HCT116 (cell line): ENCODE measurements around the gene HPN. TPM values are rescaled to one million over a fixed set of nuclear protein-coding genes. Genes with fewer than 3 reads are reported as not detected.
A peak's percentile ranks its signal among the peaks of the same experiment; 100 is the strongest.
"Not testable (repeated sequence)": the region's sequence is repeated elsewhere in the genome, so short reads cannot be mapped to it uniquely, and the experiment has no call there.

Source experiments
- ATAC-seq: fragments of 200-7000 bp; cut with Tn5 transposase; 2 replicates; pipeline ENCODE4 v1.9.1; 2020; ENCODE audit warnings: mild to moderate bottlenecking, moderate library complexity
- Bru-seq: library from RNA; stranded (reverse); fragments of 400-500 nt; gene quantifications from one replicate; lab custom pipeline; 2021; lab: Mats Ljungman, UMichigan
- BruChase-seq, 2 experiments: library from RNA; stranded (reverse); fragments of 400-500 nt; gene quantifications; one replicate each; lab custom pipeline; 2021; lab: Mats Ljungman, UMichigan
- BruUV-seq: library from RNA; stranded (reverse); fragments of 400-500 nt; replicated peaks from 2 replicates; lab custom pipeline; 2021; lab: Mats Ljungman, UMichigan
- CTCF ChIA-PET: fragments of 300-600 bp; sonication (Branson Sonifier 250); formaldehyde crosslinking; loops from one replicate; lab custom pipeline; 2021; ENCODE audit warnings: antibody characterized with exemption; lab: Charles Lee
- POLR2A ChIA-PET: fragments of 300-600, 350-600 bp; sonication (Branson Sonifier 250); formaldehyde crosslinking; loops from one replicate; lab custom pipeline; 2021; ENCODE audit warnings: antibody characterized with exemption; lab: Charles Lee
- RAD21 ChIA-PET, 2 experiments: fragments of 300-600 bp; sonication (Branson Sonifier 250); formaldehyde crosslinking; loops; one replicate each; lab custom pipeline; 2023; ENCODE audit warnings: low total read pairs in 2 of 2; ENCODE audit not compliant: uncharacterized antibody in 2 of 2, unreplicated experiment in 2 of 2, low non-redundant PET in 1 of 2; lab: Charles Lee
- DNase-seq: peaks from one replicate; pipeline ENCODE4 v3.0.0-alpha.2; 2010; ENCODE audit warnings: low read depth, low spot score
- H2AFZ ChIP-seq: fragments of 200-600 bp; shearing (Covaris generic), sonication (generic); 2 replicates; pipeline ENCODE4 v1.6.1; 2017; ENCODE audit warnings: low read depth, mixed run types, mixed read lengths, antibody characterized with exemption, low read length; ENCODE audit not compliant: poor library complexity, severe bottlenecking
- H3K27ac ChIP-seq: 2 replicates; pipeline ENCODE4 v1.5.1; 2012; ENCODE audit warnings: low read depth, low read length
- H3K27me3 ChIP-seq: fragments of 200-600 bp; sonication (generic); 2 replicates; pipeline ENCODE4 v1.6.1; 2016; ENCODE audit warnings: mixed run types, low read length, mixed read lengths; ENCODE audit not compliant: insufficient read depth
- H3K36me3 ChIP-seq, 2 experiments: fragments of 200-500 bp in 1 of 2; fragments of 200-600 bp in 1 of 2; sonication (Bioruptor generic) in 1 of 2; sonication (generic) in 1 of 2; 2 replicates each; pipeline versions ENCODE4 v1.5.1 to v1.6.1; 2014 to 2016; ENCODE audit warnings: low read length in 2 of 2, inconsistent platforms in 1 of 2, mixed read lengths in 1 of 2, mixed run types in 1 of 2; ENCODE audit not compliant: insufficient read depth in 2 of 2, control insufficient read depth in 1 of 2
- H3K4me1 ChIP-seq, 2 experiments: fragments of 200-600 bp in 1 of 2; sonication (generic) in 1 of 2; 2 replicates each; pipeline versions ENCODE4 v1.5.1 to v1.6.1; 2012 to 2017; ENCODE audit warnings: low read length in 2 of 2, inconsistent platforms in 1 of 2, mild to moderate bottlenecking in 1 of 2, mixed read lengths in 1 of 2, mixed run types in 1 of 2, moderate library complexity in 1 of 2; ENCODE audit not compliant: insufficient read depth in 2 of 2, control insufficient read depth in 1 of 2
- H3K4me2 ChIP-seq: fragments of 200-600 bp; sonication (generic); 2 replicates; pipeline ENCODE4 v1.6.1; 2017; ENCODE audit warnings: mixed run types, low read length, mixed read lengths
- H3K4me3 ChIP-seq, 2 experiments: fragments of 200-600 bp in 1 of 2; sonication (generic) in 1 of 2; replicated peaks in 1 of 2; 2 replicates each; pipeline ENCODE4 v1.5.1; 2011 to 2016; ENCODE audit warnings: low read length in 2 of 2, control low read depth in 1 of 2, low read depth in 1 of 2, mild to moderate bottlenecking in 1 of 2, mixed read lengths in 1 of 2, mixed run types in 1 of 2
- H3K79me2 ChIP-seq: fragments of 200-600 bp; sonication (generic); 2 replicates; pipeline ENCODE4 v1.6.1; 2017; ENCODE audit warnings: mild to moderate bottlenecking, mixed run types, low read length, moderate library complexity, mixed read lengths; ENCODE audit not compliant: insufficient read depth
- H3K9ac ChIP-seq: fragments of 200-600 bp; sonication (generic); 2 replicates; pipeline ENCODE4 v1.6.1; 2016; ENCODE audit warnings: low read length, mixed read lengths
- H3K9me2 ChIP-seq: fragments of 200-600 bp; sonication (generic), shearing (Covaris generic); 2 replicates; pipeline ENCODE4 v1.6.1; 2017; ENCODE audit warnings: mixed run types, mild to moderate bottlenecking, moderate library complexity; ENCODE audit not compliant: insufficient read depth
- H3K9me3 ChIP-seq, 2 experiments: fragments of 200-500 bp in 1 of 2; fragments of 200-600 bp in 1 of 2; sonication (Bioruptor generic) in 1 of 2; sonication (generic) in 1 of 2; 2 replicates each; pipeline ENCODE4 v1.6.1; 2014 to 2017; ENCODE audit warnings: low read length in 2 of 2, mixed read lengths in 2 of 2, inconsistent platforms in 1 of 2, low read depth in 1 of 2, mild to moderate bottlenecking in 1 of 2, mixed run types in 1 of 2, moderate library complexity in 1 of 2; ENCODE audit not compliant: control insufficient read depth in 1 of 2, insufficient read depth in 1 of 2
- H4K20me1 ChIP-seq: fragments of 200-600 bp; sonication (generic), shearing (Covaris generic); 2 replicates; pipeline ENCODE4 v1.6.1; 2017; ENCODE audit warnings: mixed run types, mild to moderate bottlenecking, moderate library complexity; ENCODE audit not compliant: insufficient read depth
- ATF3 ChIP-seq: IDR thresholded peaks from 2 replicates; pipeline ENCODE4 v1.6.1; 2012
- CBX3 ChIP-seq: IDR thresholded peaks from 2 replicates; pipeline ENCODE4 v1.6.1; 2012; ENCODE audit warnings: low read depth
- CEBPB ChIP-seq: IDR thresholded peaks from 2 replicates; pipeline ENCODE4 v1.6.1; 2012; ENCODE audit warnings: low read depth
- JUND ChIP-seq: IDR thresholded peaks from 2 replicates; pipeline ENCODE4 v1.6.1; 2012
- RAD21 ChIP-seq: IDR thresholded peaks from 2 replicates; pipeline ENCODE4 v1.6.1; 2012; ENCODE audit warnings: low read depth, mild to moderate bottlenecking
- SIN3A ChIP-seq: IDR thresholded peaks from 2 replicates; pipeline ENCODE4 v1.6.1; 2012; ENCODE audit warnings: low read depth
- SRF ChIP-seq: IDR thresholded peaks from 2 replicates; pipeline ENCODE4 v1.6.1; 2012; ENCODE audit warnings: low read depth
- ZBTB33 ChIP-seq: IDR thresholded peaks from 2 replicates; pipeline ENCODE4 v1.6.1; 2011; ENCODE audit warnings: mild to moderate bottlenecking, low read length, moderate library complexity; ENCODE audit not compliant: insufficient replicate concordance; ENCODE audit errors: extremely low read depth
- ZFX ChIP-seq: fragments of 450-650 bp; IDR thresholded peaks from 2 replicates; pipeline ENCODE4 v1.6.1; 2017
- intact Hi-C: fragments of 100-400 bp; cut with micrococcal nuclease; formaldehyde crosslinking; loops from 2 replicates; pipeline ENCODE4 v1.10.0; 2022
- long read RNA-seq: library from polyadenylated mRNA; unstranded; transcript quantifications from one replicate; pipeline ENCODE4 v2.0.0, GENCODE V29; 2021; ENCODE audit not compliant: unreplicated experiment
- polyA plus RNA-seq: library from polyadenylated mRNA; unstranded; fragments of >200 nt; gene quantifications from 2 replicates; pipeline ENCODE4 v1.2.1, GENCODE V29; 2012; ENCODE audit warnings: missing spikeins
- total RNA-seq: library from RNA; stranded (reverse); gene quantifications from one replicate; pipeline ENCODE4 v1.2.1, GENCODE V29; 2021; ENCODE audit not compliant: unreplicated experiment
- TF ChIP-seq, protein P1 (sequence below), 3 experiments: fragments of 200-600 bp in 1 of 3; sonication (generic) in 1 of 3; IDR thresholded peaks in 2 of 3; conservative IDR thresholded peaks in 1 of 3; 2 replicates each; pipeline ENCODE4 v1.5.1; 2012 to 2017; ENCODE audit warnings: low read depth in 2 of 3, low read length in 2 of 3, antibody characterized with exemption in 1 of 3, borderline replicate concordance in 1 of 3, control low read depth in 1 of 3, mild to moderate bottlenecking in 1 of 3, mixed read lengths in 1 of 3, mixed run types in 1 of 3, moderate library complexity in 1 of 3; ENCODE audit not compliant: insufficient read depth in 1 of 3
- TF ChIP-seq, protein P2 (sequence below): IDR thresholded peaks from 2 replicates; pipeline ENCODE4 v1.6.1; 2012; ENCODE audit warnings: low read depth

Gene HPN
- total RNA-seq (0.32 TPM), Bru-seq, nascent RNA (percentile 15 among the genes with signal in this experiment), BruChase-seq, experiment 1, labeled RNA remaining after a 6-hour chase (percentile 17 among the genes with signal in this experiment), BruChase-seq, experiment 2, labeled RNA remaining after a 2-hour chase (percentile 15 among the genes with signal in this experiment)
- polyA plus RNA-seq: 0.10 TPM in 1 of 2 replicates, not detected in the other
- long read RNA-seq: 0 reads

- no peaks in the 10 kb centered on the region for H3K36me3 ChIP-seq
- BruUV-seq: no TSS peak
- H3K9me2 ChIP-seq: no peaks in the 10 kb centered on the region
- ChIA-PET RAD21 (no interaction called here), CTCF (interaction anchor here (0.6 kb wide), 1 partner anchor 17 kb away, joined by 3 read pairs; no protein-coding TSS in a partner anchor)
- H3K9me3 ChIP-seq: no peaks in the 10 kb centered on the region
- ATAC-seq: peak; percentile 44
- TF ChIP-seq, protein P1, sequence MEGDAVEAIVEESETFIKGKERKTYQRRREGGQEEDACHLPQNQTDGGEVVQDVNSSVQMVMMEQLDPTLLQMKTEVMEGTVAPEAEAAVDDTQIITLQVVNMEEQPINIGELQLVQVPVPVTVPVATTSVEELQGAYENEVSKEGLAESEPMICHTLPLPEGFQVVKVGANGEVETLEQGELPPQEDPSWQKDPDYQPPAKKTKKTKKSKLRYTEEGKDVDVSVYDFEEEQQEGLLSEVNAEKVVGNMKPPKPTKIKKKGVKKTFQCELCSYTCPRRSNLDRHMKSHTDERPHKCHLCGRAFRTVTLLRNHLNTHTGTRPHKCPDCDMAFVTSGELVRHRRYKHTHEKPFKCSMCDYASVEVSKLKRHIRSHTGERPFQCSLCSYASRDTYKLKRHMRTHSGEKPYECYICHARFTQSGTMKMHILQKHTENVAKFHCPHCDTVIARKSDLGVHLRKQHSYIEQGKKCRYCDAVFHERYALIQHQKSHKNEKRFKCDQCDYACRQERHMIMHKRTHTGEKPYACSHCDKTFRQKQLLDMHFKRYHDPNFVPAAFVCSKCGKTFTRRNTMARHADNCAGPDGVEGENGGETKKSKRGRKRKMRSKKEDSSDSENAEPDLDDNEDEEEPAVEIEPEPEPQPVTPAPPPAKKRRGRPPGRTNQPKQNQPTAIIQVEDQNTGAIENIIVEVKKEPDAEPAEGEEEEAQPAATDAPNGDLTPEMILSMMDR (IDR thresholded peaks at IDR 0.05 in 2 of 3, conservative IDR thresholded peaks at IDR 0.05 in 1 of 3; ENCODE audit: borderline replicate concordance in 1 of 3, insufficient read depth in 1 of 3, low read depth in 2 of 3, low read length in 2 of 3): no peak
- TF ChIP-seq, protein P2, sequence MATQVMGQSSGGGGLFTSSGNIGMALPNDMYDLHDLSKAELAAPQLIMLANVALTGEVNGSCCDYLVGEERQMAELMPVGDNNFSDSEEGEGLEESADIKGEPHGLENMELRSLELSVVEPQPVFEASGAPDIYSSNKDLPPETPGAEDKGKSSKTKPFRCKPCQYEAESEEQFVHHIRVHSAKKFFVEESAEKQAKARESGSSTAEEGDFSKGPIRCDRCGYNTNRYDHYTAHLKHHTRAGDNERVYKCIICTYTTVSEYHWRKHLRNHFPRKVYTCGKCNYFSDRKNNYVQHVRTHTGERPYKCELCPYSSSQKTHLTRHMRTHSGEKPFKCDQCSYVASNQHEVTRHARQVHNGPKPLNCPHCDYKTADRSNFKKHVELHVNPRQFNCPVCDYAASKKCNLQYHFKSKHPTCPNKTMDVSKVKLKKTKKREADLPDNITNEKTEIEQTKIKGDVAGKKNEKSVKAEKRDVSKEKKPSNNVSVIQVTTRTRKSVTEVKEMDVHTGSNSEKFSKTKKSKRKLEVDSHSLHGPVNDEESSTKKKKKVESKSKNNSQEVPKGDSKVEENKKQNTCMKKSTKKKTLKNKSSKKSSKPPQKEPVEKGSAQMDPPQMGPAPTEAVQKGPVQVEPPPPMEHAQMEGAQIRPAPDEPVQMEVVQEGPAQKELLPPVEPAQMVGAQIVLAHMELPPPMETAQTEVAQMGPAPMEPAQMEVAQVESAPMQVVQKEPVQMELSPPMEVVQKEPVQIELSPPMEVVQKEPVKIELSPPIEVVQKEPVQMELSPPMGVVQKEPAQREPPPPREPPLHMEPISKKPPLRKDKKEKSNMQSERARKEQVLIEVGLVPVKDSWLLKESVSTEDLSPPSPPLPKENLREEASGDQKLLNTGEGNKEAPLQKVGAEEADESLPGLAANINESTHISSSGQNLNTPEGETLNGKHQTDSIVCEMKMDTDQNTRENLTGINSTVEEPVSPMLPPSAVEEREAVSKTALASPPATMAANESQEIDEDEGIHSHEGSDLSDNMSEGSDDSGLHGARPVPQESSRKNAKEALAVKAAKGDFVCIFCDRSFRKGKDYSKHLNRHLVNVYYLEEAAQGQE: no peak
- no peak for TF ChIP-seq CBX3
- no peak for TF ChIP-seq SIN3A
- TF ChIP-seq SRF: no peak
- TF ChIP-seq JUND: no peak
- TF ChIP-seq ZFX: no peak
- TF ChIP-seq RAD21: no peak
- no peak for TF ChIP-seq ZBTB33
- TF ChIP-seq CEBPB: no peak
- TF ChIP-seq ATF3: no peak
- TF ChIP-seq, all 23 proteins: peak for 0
- Histone ChIP-seq H3K4me3 (no peak within 1 kb of the TSS), H3K4me1 (no peaks in the 10 kb centered on the region), H4K20me1 (no peaks in the 10 kb centered on the region), H3K4me2 (no peak within 1 kb of the TSS), H3K27ac (no peak within 1 kb of the TSS), H3K79me2 (no peaks in the 10 kb centered on the region), H3K27me3 (no peaks in the 10 kb centered on the region), H3K9ac (no peak within 1 kb of the TSS), H2AFZ (no peak within 1 kb of the TSS)
- DNase-seq: no peak
- intact Hi-C loops: no loop called here
- POLR2A ChIA-PET: no interaction called here
Observed at GRCh38 chr19:35041548-35042055, at the start of gene HPN. Gene HPN (plus strand): TSS chr19:35041721. CDS start chr19:35042507, 786 bp downstream.

- H3K4me1 ChIP-seq, DNase-seq, CTCF ChIA-PET, H4K20me1 ChIP-seq, H3K27me3 ChIP-seq, BruUV-seq, POLR2A ChIA-PET, H3K36me3 ChIP-seq, H3K27ac ChIP-seq, H3K79me2 ChIP-seq, H3K9ac ChIP-seq, RAD21 ChIA-PET, H3K9me2 ChIP-seq, H3K4me2 ChIP-seq, H2AFZ ChIP-seq, H3K9me3 ChIP-seq, intact Hi-C loops, ATAC-seq, H3K4me3 ChIP-seq: not testable (repeated sequence)
Observed at GRCh38 chr19:34992582-34992981, 48.9 kb upstream of the HPN start.
